ENCODE results near the gene MTG1. TPM values are rescaled to one million over a fixed set of nuclear protein-coding genes. Genes with fewer than 3 reads are reported as not detected.
A peak's percentile ranks its signal among the peaks of the same experiment; 100 is the strongest.
"Not testable (repeated sequence)": the region's sequence is repeated elsewhere in the genome, so short reads cannot be mapped to it uniquely, and the experiment has no call there.

MTG1 gene
- total RNA-seq, 2 donors from 2014 or later = 24.5 to 25.6 TPM

- DNase-seq (ENCODE audit: low spot score) = peak; percentile 68
- intact Hi-C loops (cut with DNase I) = no loop called here
These were observed 46.8 kb downstream of the MTG1 start for GRCh38 chr10:133440633-133441285.

GRCh38 chr10:133441356-133441755, 47.4 kb downstream of the MTG1 start:
- DNase-seq (ENCODE audit: low spot score); intact Hi-C loops (cut with DNase I): not testable (repeated sequence)

GRCh38 chr10:133441780-133442179, 47.8 kb downstream of the MTG1 start:
- DNase-seq (ENCODE audit: low spot score) = no peak
- intact Hi-C loops (cut with DNase I) = no loop called here

GRCh38 chr10:133442191-133442966, 48.4 kb downstream of the MTG1 start:
- intact Hi-C loops (cut with DNase I) = no loop called here
- DNase-seq (ENCODE audit: low spot score) = peak; percentile 78

GRCh38 chr10:133442967-133443924, 49.3 kb downstream of the MTG1 start:
- intact Hi-C loops (cut with DNase I) = no loop called here
- DNase-seq (ENCODE audit: low spot score) = peak; percentile 65

GRCh38 chr10:133444342-133445267, 50.6 kb downstream of the MTG1 start:
- intact Hi-C loops (cut with DNase I) = no loop called here
- no peak for DNase-seq (ENCODE audit: low spot score)

- intact Hi-C loops (cut with DNase I) = no loop called here
- DNase-seq (ENCODE audit: low spot score) = no peak
These were observed 51.3 kb downstream of the MTG1 start for GRCh38 chr10:133445268-133445732.

- DNase-seq (ENCODE audit: low spot score) = peak; percentile 70
- intact Hi-C loops (cut with DNase I) = no loop called here
These were observed 52.1 kb downstream of the MTG1 start for GRCh38 chr10:133445751-133446708.

GRCh38 chr10:133446979-133447378, 53.0 kb downstream of the MTG1 start:
- DNase-seq (ENCODE audit: low spot score) = peak; percentile 34
- intact Hi-C loops (cut with DNase I) = no loop called here

- intact Hi-C loops (cut with DNase I) = no loop called here
- no peak for DNase-seq (ENCODE audit: low spot score)
These were observed 54.2 kb downstream of the MTG1 start for GRCh38 chr10:133448120-133448519.

- no peak for DNase-seq (ENCODE audit: low spot score)
- intact Hi-C loops (cut with DNase I) = no loop called here
These were observed 57.4 kb downstream of the MTG1 start for GRCh38 chr10:133451346-133451745.

- no peak for DNase-seq (ENCODE audit: low spot score)
- intact Hi-C loops (cut with DNase I) = no loop called here
These were observed 58.5 kb downstream of the MTG1 start for GRCh38 chr10:133452453-133452852.

GRCh38 chr10:133453516-133454203, 59.7 kb downstream of the MTG1 start, which contains the start of gene SCART1:
TSS of gene SCART1 (plus strand) at chr10:133453945. CDS start at chr10:133453998, 53 bp downstream.
- intact Hi-C loops (cut with DNase I) = no loop called here
- peak; percentile 62 for DNase-seq (ENCODE audit: low spot score)

GRCh38 chr10:133454204-133454893, 60.4 kb downstream of the MTG1 start:
- intact Hi-C loops (cut with DNase I) = no loop called here
- peak; percentile 69 for DNase-seq (ENCODE audit: low spot score)

- DNase-seq (ENCODE audit: low spot score) = peak; percentile 34
- intact Hi-C loops (cut with DNase I) = no loop called here
These were observed 61.2 kb downstream of the MTG1 start for GRCh38 chr10:133455196-133455595.

- DNase-seq (ENCODE audit: low spot score) = peak; percentile 30
- intact Hi-C loops (cut with DNase I) = no loop called here
These were observed 61.7 kb downstream of the MTG1 start for GRCh38 chr10:133455611-133456031.
